GM12878 (cell line): Measurements from ENCODE around the gene ZNF331. TPM values are rescaled to one million over a fixed set of nuclear protein-coding genes. Genes with fewer than 3 reads are reported as not detected.
A peak's percentile ranks its signal among the peaks of the same experiment; 100 is the strongest.

Source experiments
- ATF7 ChIP-seq: fragments of 450-650 bp; IDR thresholded peaks from 2 replicates; pipeline ENCODE4 v1.6.1; 2016; ENCODE audit warnings: low read depth, mild to moderate bottlenecking
- CHD1 ChIP-seq: IDR thresholded peaks from 2 replicates; pipeline ENCODE4 v1.6.1; 2012; ENCODE audit warnings: low read depth, low read length, improper control_type of control experiment
- DPF2 ChIP-seq: fragments of 450-650 bp; IDR thresholded peaks from 2 replicates; pipeline ENCODE4 v1.6.1; 2017; ENCODE audit warnings: mild to moderate bottlenecking
- E2F4 ChIP-seq: IDR thresholded peaks from 2 replicates; pipeline ENCODE4 v1.6.1; 2012; ENCODE audit warnings: low read depth, low read length, improper control_type of control experiment
- FOS ChIP-seq: IDR thresholded peaks from 3 replicates; pipeline ENCODE4 v1.6.1; 2011; ENCODE audit warnings: borderline replicate concordance; ENCODE audit not compliant: insufficient read length; ENCODE audit errors: extremely low read depth
- NR2C1 ChIP-seq: fragments of 450-650 bp; IDR thresholded peaks from 2 replicates; pipeline ENCODE4 v1.6.1; 2017; ENCODE audit warnings: antibody characterized with exemption, mild to moderate bottlenecking, moderate library complexity
- POLR2A ChIP-seq: IDR thresholded peaks from 2 replicates; pipeline ENCODE4 v1.6.1; 2011; ENCODE audit warnings: low read depth, mild to moderate bottlenecking, low read length
- PRDM15 ChIP-seq: fragments of 450-650 bp; formaldehyde crosslinking; IDR thresholded peaks from 2 replicates; pipeline ENCODE4 v1.4.0; 2020; ENCODE audit warnings: mild to moderate bottlenecking, moderate library complexity
- RAD51 ChIP-seq: fragments of 450-650 bp; IDR thresholded peaks from 2 replicates; pipeline ENCODE4 v1.6.1; 2016; ENCODE audit warnings: moderate library complexity, mild to moderate bottlenecking, inconsistent platforms
- SIX5 ChIP-seq: IDR thresholded peaks from 2 replicates; pipeline ENCODE4 v1.6.1; 2011; ENCODE audit warnings: mild to moderate bottlenecking, low read depth, low read length, moderate library complexity; ENCODE audit not compliant: severe bottlenecking
- SRF ChIP-seq, 2 experiments: IDR thresholded peaks; 2 replicates each; pipeline ENCODE4 v1.6.1; 2011; ENCODE audit warnings: low read depth in 2 of 2, low read length in 2 of 2, mild to moderate bottlenecking in 1 of 2, moderate library complexity in 1 of 2
- TCF7 ChIP-seq: IDR thresholded peaks from 2 replicates; pipeline ENCODE4 v1.6.1; 2014; ENCODE audit warnings: antibody characterized with exemption, borderline replicate concordance
- WRNIP1 ChIP-seq: IDR thresholded peaks from 2 replicates; pipeline ENCODE4 v1.6.1; 2011; ENCODE audit warnings: low read depth, low read length, improper control_type of control experiment, borderline replicate concordance
- ZNF384 ChIP-seq: IDR thresholded peaks from 2 replicates; pipeline ENCODE4 v1.6.1; 2012; ENCODE audit warnings: low read depth, mild to moderate bottlenecking, low read length, improper control_type of control experiment, borderline replicate concordance
- polyA plus RNA-seq, 11 experiments: library from polyadenylated mRNA; depleted of rRNA in 4 of 11; unstranded in 6 of 11; stranded (reverse) in 5 of 11; fragments of >200 nt; fragmentation: Nextera tagmentation in 4 of 11; fragmentation: Illumina TruSeq in 1 of 11; extraction: Ambion mirVana in 4 of 11; extraction: Trizol in 1 of 11; gene quantifications; 1 replicate in 1 of 11; 2 replicates in 10 of 11; pipeline versions ENCODE4 v1.2.1 to v1.2.3, GENCODE V29; 2011 to 2016; ENCODE audit warnings: inconsistent platforms in 2 of 11, missing spikeins in 2 of 11, low read depth in 1 of 11
- total RNA-seq, 4 experiments: library from RNA; depleted of rRNA in 3 of 4; stranded (reverse); fragments of >200 nt in 3 of 4; fragmentation: Illumina TruSeq in 1 of 4; extraction: Trizol in 1 of 4; gene quantifications; 2 replicates each; pipeline versions ENCODE4 v1.2.1 to v1.2.3, GENCODE V29; 2013 to 2021
- TF ChIP-seq, protein P1 (sequence below): IDR thresholded peaks from 2 replicates; pipeline ENCODE4 v1.6.1; 2012; ENCODE audit warnings: low read depth, low read length, improper control_type of control experiment
- TF ChIP-seq, protein P2 (sequence below): fragments of 150-350 bp; IDR thresholded peaks from 2 replicates; pipeline ENCODE4 v1.6.1; 2016; ENCODE audit warnings: low read depth, low read length
- TF ChIP-seq, protein P3 (sequence below): fragments of 450-650 bp; IDR thresholded peaks from 2 replicates; pipeline ENCODE4 v1.6.1; 2018; ENCODE audit warnings: borderline replicate concordance, mild to moderate bottlenecking; ENCODE audit not compliant: partially characterized antibody

The ZNF331 gene
- total and polyA plus RNA-seq, 10 of the 15 experiments (the other 5 are each of a cell fraction or from before 2014, with no cell fraction given) = 2.6 to 11.5 (median 5.3) TPM

DNA sequence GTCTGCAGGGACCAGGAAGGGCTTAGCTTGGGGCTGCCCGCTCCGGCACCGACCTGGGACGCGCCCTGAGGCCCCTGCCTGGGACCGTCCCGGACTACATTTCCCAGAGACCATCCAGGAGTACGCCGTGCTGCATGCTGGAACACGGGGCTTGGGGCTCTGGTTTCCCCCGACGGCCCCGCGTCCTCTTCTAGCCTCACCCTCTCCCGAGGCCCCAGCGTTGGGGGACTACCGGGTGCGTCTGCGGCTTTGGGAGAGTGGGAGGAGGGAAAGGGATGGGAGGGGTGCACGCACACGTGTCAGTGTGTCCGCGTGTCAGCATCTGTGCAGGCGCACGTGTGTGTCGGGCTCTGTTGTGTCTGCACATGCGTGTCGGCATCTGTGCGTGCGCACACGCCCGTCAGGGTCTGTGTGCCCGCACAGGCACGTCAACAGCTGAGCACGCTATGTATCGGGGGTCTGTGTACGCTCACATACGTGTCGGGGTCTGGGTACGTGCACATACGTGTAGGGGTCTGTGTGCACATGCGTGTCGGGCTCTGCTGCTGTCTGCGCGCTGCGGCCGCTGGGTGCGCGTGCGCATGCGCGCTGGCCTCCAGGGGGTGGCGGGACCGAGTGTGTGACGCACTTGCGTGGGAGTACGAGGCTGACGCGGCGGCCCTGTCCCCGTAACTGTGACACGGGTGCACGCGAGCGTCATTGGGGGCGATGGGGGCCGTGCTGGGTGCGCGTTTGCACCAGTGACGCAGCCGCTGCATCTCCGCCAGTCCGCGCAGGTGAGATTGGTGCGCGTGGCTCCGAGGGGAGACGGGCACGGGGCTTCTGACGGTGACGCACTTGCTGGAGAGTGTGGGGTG is at the start of gene ZNF331 (continued):
- TF ChIP-seq TCF7 (no peak), DPF2 (0 out of 2 replicates have a peak, but pooled peaks have one; percentile 47), ATF7 (no peak), FOS (no peak), SRF (IDR thresholded peaks at IDR 0.05; ENCODE audit: low read depth in 2 of 2, low read length in 2 of 2) (no peak), RAD51 (peak; percentile 78), E2F4 (no peak), CHD1 (no peak), ZNF384 (no peak), WRNIP1 (no peak), NR2C1 (no peak), PRDM15 (CRISPR knock-in tag) (no peak), SIX5 (peak; percentile 72), POLR2A (peak; percentile 82)
- TF ChIP-seq, protein P1, sequence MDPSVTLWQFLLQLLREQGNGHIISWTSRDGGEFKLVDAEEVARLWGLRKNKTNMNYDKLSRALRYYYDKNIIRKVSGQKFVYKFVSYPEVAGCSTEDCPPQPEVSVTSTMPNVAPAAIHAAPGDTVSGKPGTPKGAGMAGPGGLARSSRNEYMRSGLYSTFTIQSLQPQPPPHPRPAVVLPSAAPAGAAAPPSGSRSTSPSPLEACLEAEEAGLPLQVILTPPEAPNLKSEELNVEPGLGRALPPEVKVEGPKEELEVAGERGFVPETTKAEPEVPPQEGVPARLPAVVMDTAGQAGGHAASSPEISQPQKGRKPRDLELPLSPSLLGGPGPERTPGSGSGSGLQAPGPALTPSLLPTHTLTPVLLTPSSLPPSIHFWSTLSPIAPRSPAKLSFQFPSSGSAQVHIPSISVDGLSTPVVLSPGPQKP = no peak
- TF ChIP-seq, protein P2, sequence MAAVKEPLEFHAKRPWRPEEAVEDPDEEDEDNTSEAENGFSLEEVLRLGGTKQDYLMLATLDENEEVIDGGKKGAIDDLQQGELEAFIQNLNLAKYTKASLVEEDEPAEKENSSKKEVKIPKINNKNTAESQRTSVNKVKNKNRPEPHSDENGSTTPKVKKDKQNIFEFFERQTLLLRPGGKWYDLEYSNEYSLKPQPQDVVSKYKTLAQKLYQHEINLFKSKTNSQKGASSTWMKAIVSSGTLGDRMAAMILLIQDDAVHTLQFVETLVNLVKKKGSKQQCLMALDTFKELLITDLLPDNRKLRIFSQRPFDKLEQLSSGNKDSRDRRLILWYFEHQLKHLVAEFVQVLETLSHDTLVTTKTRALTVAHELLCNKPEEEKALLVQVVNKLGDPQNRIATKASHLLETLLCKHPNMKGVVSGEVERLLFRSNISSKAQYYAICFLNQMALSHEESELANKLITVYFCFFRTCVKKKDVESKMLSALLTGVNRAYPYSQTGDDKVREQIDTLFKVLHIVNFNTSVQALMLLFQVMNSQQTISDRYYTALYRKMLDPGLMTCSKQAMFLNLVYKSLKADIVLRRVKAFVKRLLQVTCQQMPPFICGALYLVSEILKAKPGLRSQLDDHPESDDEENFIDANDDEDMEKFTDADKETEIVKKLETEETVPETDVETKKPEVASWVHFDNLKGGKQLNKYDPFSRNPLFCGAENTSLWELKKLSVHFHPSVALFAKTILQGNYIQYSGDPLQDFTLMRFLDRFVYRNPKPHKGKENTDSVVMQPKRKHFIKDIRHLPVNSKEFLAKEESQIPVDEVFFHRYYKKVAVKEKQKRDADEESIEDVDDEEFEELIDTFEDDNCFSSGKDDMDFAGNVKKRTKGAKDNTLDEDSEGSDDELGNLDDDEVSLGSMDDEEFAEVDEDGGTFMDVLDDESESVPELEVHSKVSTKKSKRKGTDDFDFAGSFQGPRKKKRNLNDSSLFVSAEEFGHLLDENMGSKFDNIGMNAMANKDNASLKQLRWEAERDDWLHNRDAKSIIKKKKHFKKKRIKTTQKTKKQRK = no peak
- TF ChIP-seq, protein P3, sequence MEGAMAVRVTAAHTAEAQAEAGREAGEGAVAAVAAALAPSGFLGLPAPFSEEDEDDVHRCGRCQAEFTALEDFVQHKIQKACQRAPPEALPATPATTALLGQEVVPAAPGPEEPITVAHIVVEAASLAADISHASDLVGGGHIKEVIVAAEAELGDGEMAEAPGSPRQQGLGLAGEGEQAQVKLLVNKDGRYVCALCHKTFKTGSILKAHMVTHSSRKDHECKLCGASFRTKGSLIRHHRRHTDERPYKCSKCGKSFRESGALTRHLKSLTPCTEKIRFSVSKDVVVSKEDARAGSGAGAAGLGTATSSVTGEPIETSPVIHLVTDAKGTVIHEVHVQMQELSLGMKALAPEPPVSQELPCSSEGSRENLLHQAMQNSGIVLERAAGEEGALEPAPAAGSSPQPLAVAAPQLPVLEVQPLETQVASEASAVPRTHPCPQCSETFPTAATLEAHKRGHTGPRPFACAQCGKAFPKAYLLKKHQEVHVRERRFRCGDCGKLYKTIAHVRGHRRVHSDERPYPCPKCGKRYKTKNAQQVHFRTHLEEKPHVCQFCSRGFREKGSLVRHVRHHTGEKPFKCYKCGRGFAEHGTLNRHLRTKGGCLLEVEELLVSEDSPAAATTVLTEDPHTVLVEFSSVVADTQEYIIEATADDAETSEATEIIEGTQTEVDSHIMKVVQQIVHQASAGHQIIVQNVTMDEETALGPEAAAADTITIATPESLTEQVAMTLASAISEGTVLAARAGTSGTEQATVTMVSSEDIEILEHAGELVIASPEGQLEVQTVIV = no peak
